ENCODE results near the gene PLCH1.

DNA sequence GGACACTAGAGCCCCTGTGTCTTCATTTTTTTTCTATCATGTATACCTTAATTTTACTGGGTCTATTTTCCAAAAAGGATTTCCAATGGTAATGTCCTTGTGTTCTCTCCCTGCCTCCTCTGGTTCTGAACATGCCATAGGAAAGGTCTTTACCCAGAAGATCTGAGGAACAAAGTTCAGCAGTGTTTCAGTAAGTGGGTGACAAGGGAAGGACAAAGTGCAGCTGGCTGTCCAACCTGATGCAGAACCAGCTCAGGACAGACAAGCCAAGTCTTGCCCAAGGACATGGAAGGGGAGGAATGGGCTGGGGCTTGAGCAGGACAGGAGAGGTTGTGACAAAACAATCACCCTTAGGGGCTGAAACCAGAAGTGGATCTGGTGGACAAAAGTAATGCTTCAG is 390.2 kb downstream of the PLCH1 start:
- TF ChIP-seq POLR2AphosphoS5 (IDR thresholded peaks at IDR 0.05; ENCODE audit: insufficient read depth in 1 of 2, low read depth in 1 of 2), result no peak
- no peak for TF ChIP-seq POLR2A (IDR thresholded peaks at IDR 0.05)
